ENCODE measurements around the gene MTX1. TPM values are rescaled to one million over a fixed set of nuclear protein-coding genes. Genes with fewer than 3 reads are reported as not detected.

MTX1 gene
- total RNA-seq, 4 donors from 2014 or later, result 35.5 to 46.9 (median 40.8) TPM

DNA sequence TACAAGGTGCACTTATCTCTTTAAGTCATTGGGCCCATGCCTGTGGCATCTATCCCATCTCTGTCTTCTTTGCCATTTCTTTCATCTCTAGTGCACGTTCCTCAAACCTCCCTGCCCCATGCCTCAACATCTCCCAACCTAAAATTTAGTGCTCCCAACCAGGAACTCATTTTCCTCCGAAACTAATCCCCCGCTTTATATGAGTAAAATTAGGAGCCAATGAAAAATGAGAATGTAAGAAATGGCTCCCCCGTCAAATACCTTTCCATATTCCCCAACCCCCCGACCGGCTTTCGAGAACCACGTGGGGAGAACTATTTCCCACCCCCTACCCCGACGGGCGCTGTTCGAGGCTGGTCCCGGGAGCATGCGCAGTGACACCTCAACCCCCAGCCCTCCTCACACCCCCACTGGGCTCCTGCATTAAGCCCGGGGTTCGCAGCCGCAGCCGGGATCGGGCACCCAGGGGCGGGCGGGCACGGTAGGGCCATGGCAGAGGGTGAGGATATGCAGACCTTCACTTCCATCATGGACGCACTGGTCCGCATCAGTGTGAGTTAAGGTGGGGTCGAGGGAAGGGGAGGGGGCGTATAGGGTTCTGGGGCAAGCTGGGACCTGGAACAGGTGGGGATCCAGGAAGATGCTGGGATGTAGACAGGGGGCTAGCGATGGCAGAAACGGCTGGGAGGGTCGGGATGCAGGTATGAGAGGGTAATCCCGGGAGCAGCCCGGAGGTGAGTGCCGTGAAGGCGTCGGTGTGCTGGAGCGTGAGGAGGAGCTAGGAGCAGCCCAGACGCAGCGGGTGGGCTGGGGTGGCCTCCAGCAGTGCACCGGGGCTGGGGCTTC lies 34.8 kb upstream of the MTX1 start, which contains the start of gene TRIM46:
Gene TRIM46 (plus strand): TSS at position 372 of the 846 bp plus-strand sequence. CDS start 118 bp downstream, at position 490.
- TF ChIP-seq, protein P1, sequence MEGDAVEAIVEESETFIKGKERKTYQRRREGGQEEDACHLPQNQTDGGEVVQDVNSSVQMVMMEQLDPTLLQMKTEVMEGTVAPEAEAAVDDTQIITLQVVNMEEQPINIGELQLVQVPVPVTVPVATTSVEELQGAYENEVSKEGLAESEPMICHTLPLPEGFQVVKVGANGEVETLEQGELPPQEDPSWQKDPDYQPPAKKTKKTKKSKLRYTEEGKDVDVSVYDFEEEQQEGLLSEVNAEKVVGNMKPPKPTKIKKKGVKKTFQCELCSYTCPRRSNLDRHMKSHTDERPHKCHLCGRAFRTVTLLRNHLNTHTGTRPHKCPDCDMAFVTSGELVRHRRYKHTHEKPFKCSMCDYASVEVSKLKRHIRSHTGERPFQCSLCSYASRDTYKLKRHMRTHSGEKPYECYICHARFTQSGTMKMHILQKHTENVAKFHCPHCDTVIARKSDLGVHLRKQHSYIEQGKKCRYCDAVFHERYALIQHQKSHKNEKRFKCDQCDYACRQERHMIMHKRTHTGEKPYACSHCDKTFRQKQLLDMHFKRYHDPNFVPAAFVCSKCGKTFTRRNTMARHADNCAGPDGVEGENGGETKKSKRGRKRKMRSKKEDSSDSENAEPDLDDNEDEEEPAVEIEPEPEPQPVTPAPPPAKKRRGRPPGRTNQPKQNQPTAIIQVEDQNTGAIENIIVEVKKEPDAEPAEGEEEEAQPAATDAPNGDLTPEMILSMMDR (IDR thresholded peaks at IDR 0.05; ENCODE audit: low read depth), result no peak

- TF ChIP-seq, protein P1 (IDR thresholded peaks at IDR 0.05; ENCODE audit: low read depth), result no peak
These were observed 33.9 kb upstream of the MTX1 start for GRCh38 chr1:155174324-155175280.

DNA sequence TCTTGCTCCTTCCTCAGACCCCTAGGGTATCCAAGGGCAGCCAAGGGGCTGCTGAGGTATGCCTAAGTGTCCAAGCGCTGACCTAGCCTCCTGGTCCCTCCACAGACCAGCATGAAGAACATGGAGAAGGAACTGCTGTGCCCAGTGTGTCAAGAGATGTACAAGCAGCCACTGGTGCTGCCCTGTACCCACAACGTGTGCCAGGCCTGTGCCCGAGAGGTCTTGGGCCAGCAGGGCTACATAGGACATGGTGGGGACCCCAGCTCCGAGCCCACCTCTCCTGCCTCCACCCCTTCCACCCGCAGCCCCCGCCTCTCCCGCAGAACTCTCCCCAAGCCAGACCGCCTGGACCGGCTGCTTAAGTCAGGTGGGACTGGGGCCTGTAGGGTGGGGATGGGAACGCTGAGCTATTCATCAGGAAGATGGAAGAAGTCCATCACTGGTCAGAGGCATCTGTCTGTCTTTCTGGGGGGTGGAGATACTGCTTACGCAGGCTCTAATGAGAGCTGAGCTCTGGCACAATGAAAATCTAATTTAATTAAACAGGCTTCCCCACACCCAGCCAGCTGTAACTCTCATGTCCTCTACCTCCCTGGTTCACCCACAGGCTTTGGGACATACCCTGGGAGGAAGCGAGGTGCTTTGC lies 33.1 kb upstream of the MTX1 start:
- TF ChIP-seq, protein P1 (IDR thresholded peaks at IDR 0.05; ENCODE audit: low read depth), result no peak

DNA sequence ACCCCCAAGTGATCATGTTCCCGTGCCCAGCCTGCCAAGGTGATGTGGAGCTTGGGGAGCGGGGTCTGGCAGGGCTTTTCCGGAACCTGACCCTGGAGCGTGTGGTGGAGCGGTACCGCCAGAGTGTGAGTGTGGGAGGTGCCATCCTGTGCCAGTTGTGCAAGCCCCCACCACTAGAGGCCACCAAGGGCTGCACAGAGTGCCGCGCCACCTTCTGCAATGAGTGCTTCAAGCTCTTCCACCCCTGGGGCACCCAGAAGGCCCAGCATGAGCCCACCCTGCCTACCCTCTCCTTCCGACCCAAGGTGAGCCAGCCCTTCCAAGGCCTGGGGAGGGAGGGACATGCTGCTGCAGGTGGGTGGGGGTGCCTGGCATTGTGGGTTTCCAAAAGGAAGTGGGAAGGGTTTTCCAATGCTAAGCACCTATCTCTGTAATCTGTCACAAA lies 32.5 kb upstream of the MTX1 start:
- TF ChIP-seq, protein P1 (IDR thresholded peaks at IDR 0.05; ENCODE audit: low read depth), result no peak

- TF ChIP-seq, protein P1 (IDR thresholded peaks at IDR 0.05; ENCODE audit: low read depth), result no peak
These were observed 31.9 kb upstream of the MTX1 start for GRCh38 chr1:155176544-155177071.

DNA sequence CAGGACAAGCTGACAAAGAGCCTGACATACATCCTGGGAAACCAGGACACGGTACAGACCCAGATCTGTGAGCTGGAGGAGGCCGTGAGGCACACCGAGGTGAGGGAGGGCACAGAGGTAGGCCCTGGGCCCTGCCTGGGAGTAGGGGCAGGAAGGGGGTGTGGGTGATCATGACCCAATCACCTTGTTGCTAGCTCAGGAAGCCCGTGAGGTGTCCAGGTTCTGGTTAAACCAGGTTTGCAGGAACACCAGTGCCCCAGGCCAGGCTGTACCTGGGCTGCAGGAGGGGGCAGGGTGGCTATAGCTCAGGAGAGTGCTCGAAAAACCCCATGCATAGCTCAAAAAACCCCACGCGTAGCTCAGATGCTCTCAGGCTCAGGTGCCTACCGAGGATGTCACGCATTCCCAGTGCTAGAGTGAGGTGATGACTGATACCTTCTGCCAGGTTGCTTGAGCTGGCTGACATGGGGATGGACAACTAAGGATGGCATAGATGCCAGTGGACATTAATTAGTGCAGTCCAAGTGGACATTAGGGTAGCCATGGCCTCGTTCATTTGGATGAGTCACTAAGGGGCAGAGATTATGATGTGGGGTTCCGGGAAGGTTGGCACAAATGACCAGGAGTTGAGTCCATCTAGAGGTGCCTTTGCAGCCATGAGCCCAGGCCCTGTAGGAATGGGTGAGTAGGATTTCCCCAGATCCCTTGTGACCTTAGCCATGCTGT lies 31.1 kb upstream of the MTX1 start:
- TF ChIP-seq, protein P1 (IDR thresholded peaks at IDR 0.05; ENCODE audit: low read depth), result no peak
